MM.1S (cell line): ENCODE data around the gene DDX25.

ENCODE experiments used
- CTCF ChIP-seq: fragments of 300-600 bp; sonication (generic); IDR thresholded peaks from 2 replicates; pipeline ENCODE4 v1.5.1; 2016; ENCODE audit warnings: antibody characterized with exemption, low read length, mixed read lengths
- EZH2 ChIP-seq: fragments of 300-600 bp; sonication (generic); optimal IDR thresholded peaks from 2 replicates; pipeline ENCODE3; 2017; ENCODE audit warnings: low read depth, mild to moderate bottlenecking, antibody characterized with exemption, low read length, mixed read lengths
- EZH2phosphoT487 ChIP-seq: fragments of 300-600 bp; sonication (generic); IDR thresholded peaks from 2 replicates; pipeline ENCODE4 v1.6.1; 2018; ENCODE audit warnings: antibody characterized with exemption, low read length

GRCh38 chr11:125955856-125956255 is 51.5 kb downstream of the DDX25 start:
- TF ChIP-seq CTCF (no peak), EZH2 (no peak), EZH2phosphoT487 (no peak)
